Measurements from ENCODE around the gene TNFRSF8.
A peak's percentile ranks its signal among the peaks of the same experiment; 100 is the strongest.

The TNFRSF8 gene

DNA sequence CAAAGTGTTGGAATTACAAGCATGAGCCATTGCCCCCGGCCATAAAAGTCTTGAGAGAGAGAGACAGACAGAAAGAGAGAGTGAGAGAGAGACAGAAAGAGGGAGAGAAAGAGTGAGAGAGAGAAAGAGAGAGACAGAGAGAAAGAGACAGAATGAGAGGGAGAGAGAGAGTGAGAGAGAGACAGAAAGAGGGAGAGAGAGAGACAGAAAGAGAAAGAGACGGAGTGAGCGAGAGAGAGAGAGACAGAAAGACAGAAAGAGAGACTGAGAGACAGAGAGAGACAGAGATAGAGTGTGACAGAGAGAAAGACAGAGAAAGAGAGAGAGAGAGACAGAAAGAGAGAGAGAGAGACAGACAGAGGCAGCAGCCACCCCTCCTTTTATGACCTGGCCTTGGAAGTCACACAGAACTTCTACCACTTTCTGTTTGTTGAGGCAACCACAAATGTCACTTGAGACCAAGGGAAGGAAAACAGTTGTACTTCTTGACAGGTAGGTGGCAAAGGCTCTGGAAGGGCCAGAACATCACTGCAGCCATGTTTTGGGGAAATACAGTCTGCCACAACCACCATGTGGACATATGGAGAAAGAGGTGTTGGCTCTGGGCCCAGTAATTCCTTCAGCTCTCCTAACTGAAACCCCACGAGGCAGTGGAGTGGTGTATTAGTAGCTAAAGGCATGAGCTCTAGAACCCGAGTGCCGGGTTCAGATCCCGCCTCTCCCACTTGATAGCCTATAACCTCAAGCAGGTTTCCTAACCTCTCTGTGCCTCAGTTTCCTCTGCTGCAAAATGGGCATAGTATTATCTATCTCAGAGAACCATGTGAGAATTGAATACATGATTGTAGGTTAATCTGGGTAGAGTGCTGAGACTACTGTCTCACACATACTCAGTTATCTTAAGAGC is 50.6 kb downstream of the TNFRSF8 start:
- no peak overlapping the region for H3K27ac Mint-ChIP-seq
- peaks cover 3% of the 10 kb centered on the region for H3K4me1 Mint-ChIP-seq
- H3K4me3 Mint-ChIP-seq, result no peak overlapping the region
- no peaks in the 10 kb centered on the region for H3K36me3 Mint-ChIP-seq
- H3K9me3 Mint-ChIP-seq, result no peaks in the 10 kb centered on the region
- no peaks in the 10 kb centered on the region for H3K27me3 Mint-ChIP-seq
- ATAC-seq (ENCODE audit: low read depth) (no peak), DNase-seq (ENCODE audit: low spot score in 2 of 2) (no peak)

- no peaks in the 10 kb centered on the region for H3K9me3 Mint-ChIP-seq
- no peak overlapping the region for H3K4me3 Mint-ChIP-seq
- H3K27ac Mint-ChIP-seq, result no peak overlapping the region
- no peaks in the 10 kb centered on the region for H3K36me3 Mint-ChIP-seq
- ATAC-seq (ENCODE audit: low read depth) (no peak), DNase-seq (ENCODE audit: low spot score in 2 of 2) (no peak)
- peaks cover 3% of the 10 kb centered on the region for H3K4me1 Mint-ChIP-seq
- no peaks in the 10 kb centered on the region for H3K27me3 Mint-ChIP-seq
Observed at GRCh38 chr1:12114340-12114683, 51.2 kb downstream of the TNFRSF8 start.

GRCh38 chr1:12114916-12115315 is 51.8 kb downstream of the TNFRSF8 start:
- no peaks in the 10 kb centered on the region for H3K9me3 Mint-ChIP-seq
- no peak for ATAC-seq (ENCODE audit: low read depth)
- H3K36me3 Mint-ChIP-seq, result no peaks in the 10 kb centered on the region
- no peak for DNase-seq (ENCODE audit: low spot score in 2 of 2)
- H3K27ac Mint-ChIP-seq, result no peak overlapping the region
- no peak overlapping the region for H3K4me3 Mint-ChIP-seq
- no peaks in the 10 kb centered on the region for H3K27me3 Mint-ChIP-seq
- H3K4me1 Mint-ChIP-seq, result peaks cover 3% of the 10 kb centered on the region

GRCh38 chr1:12121212-12122003 is 58.3 kb downstream of the TNFRSF8 start:
- Mint-ChIP-seq H3K4me1 (peaks cover 18% of the 10 kb centered on the region), H3K9me3 (peaks cover 1% of the 10 kb centered on the region), H3K27ac (no peak overlapping the region), H3K4me3 (no peak overlapping the region), H3K27me3 (no peaks in the 10 kb centered on the region), H3K36me3 (no peaks in the 10 kb centered on the region)
- ATAC-seq (ENCODE audit: low read depth) (no peak), DNase-seq (ENCODE audit: low spot score in 2 of 2) (no peak)

DNA sequence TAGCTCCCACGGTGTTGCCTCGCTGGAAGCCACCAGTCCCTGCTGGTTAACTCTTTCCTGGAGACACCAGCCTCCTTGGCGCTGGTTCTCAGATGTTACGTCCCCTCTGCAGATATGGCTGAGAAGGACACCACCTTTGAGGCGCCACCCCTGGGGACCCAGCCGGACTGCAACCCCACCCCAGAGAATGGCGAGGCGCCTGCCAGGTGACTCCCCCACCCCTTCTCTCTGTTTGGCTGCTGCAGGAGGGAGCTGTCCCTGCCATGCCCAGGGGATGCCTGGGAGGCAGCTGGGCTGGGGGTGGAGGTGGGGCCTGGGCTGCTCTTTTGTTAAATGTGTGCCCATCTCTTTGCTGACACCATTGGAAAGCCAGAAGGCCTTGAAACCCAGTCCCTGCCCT is 60.1 kb downstream of the TNFRSF8 start:
- no peaks in the 10 kb centered on the region for H3K36me3 Mint-ChIP-seq
- H3K4me3 Mint-ChIP-seq, result no peak overlapping the region
- DNase-seq (ENCODE audit: low spot score in 2 of 2), result no peak
- no peak for ATAC-seq (ENCODE audit: low read depth)
- no peaks in the 10 kb centered on the region for H3K27me3 Mint-ChIP-seq
- H3K4me1 Mint-ChIP-seq, result peaks cover 20% of the 10 kb centered on the region
- H3K9me3 Mint-ChIP-seq, result peaks cover 1% of the 10 kb centered on the region
- no peak overlapping the region for H3K27ac Mint-ChIP-seq

GRCh38 chr1:12124693-12125421 is 61.8 kb downstream of the TNFRSF8 start:
- no peaks in the 10 kb centered on the region for H3K27me3 Mint-ChIP-seq
- peak overlapping the region; percentile 8 for H3K27ac Mint-ChIP-seq
- ATAC-seq (ENCODE audit: low read depth) (peak; percentile 72), DNase-seq (ENCODE audit: low spot score in 2 of 2) (peak; percentile 84 to 89)
- no peaks in the 10 kb centered on the region for H3K36me3 Mint-ChIP-seq
- H3K4me3 Mint-ChIP-seq, result peak overlapping the region; percentile 37
- peaks cover 20% of the 10 kb centered on the region for H3K4me1 Mint-ChIP-seq
- peaks cover 1% of the 10 kb centered on the region for H3K9me3 Mint-ChIP-seq

GRCh38 chr1:12125422-12126355 is 62.6 kb downstream of the TNFRSF8 start:
- no peak overlapping the region for H3K4me3 Mint-ChIP-seq
- no peaks in the 10 kb centered on the region for H3K27me3 Mint-ChIP-seq
- ATAC-seq (ENCODE audit: low read depth) (peak; percentile 10), DNase-seq (ENCODE audit: low spot score in 2 of 2) (no peak)
- no peaks in the 10 kb centered on the region for H3K36me3 Mint-ChIP-seq
- H3K27ac Mint-ChIP-seq, result peak overlapping the region; percentile 8
- H3K4me1 Mint-ChIP-seq, result peaks cover 23% of the 10 kb centered on the region
- H3K9me3 Mint-ChIP-seq, result no peaks in the 10 kb centered on the region

DNA sequence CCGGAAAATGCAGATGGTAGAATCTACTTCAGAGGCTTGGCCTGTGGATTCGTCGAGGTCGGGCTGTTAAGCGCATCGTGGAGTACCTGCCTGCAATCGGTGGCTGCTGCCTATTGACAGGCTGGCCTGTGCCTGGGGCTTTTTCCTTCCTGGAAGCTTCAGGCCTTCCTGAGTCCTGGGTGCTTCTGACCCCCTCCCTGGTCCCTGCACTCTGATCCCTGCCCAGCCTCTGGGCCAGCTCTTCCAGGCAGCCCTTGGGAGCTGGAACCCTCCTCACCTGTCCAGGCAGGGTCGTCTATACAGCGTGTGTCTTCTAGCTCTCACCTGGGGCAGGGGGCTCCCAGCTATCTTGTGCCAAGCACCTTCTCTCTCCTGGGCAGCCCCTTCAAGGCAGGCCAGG is 63.7 kb downstream of the TNFRSF8 start:
- ATAC-seq (ENCODE audit: low read depth), result no peak
- DNase-seq (ENCODE audit: low spot score in 2 of 2), result no peak
- no peaks in the 10 kb centered on the region for H3K36me3 Mint-ChIP-seq
- no peaks in the 10 kb centered on the region for H3K27me3 Mint-ChIP-seq
- H3K4me3 Mint-ChIP-seq, result no peak overlapping the region
- H3K9me3 Mint-ChIP-seq, result no peaks in the 10 kb centered on the region
- peaks cover 23% of the 10 kb centered on the region for H3K4me1 Mint-ChIP-seq
- no peak overlapping the region for H3K27ac Mint-ChIP-seq

- Mint-ChIP-seq H3K9me3 (no peaks in the 10 kb centered on the region), H3K27ac (no peak overlapping the region), H3K27me3 (no peaks in the 10 kb centered on the region), H3K4me1 (peaks cover 23% of the 10 kb centered on the region), H3K4me3 (no peak overlapping the region), H3K36me3 (no peaks in the 10 kb centered on the region)
- no peak for ATAC-seq (ENCODE audit: low read depth)
- DNase-seq (ENCODE audit: low spot score in 2 of 2), result no peak
Observed at GRCh38 chr1:12127206-12127810, 64.2 kb downstream of the TNFRSF8 start.

DNA sequence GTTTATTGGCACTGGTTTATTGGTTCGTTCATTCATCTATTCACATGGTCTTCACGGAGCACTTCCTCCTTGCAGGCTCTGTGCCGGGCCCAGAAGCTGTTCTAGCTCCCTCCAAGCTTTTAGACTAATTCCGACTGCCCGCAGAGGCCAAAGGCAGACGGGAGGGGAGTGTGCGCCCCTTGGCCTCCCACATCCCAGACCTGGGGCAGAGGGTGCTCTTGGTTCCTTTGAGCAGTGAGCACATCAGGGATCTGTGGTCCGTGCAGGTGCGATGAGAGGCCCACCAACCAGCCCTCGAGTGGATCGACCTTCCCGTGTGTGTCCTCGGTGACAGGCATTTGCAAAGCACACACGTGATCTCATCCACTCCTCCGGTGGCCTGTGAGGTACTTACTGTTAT is 65.0 kb downstream of the TNFRSF8 start:
- H3K9me3 Mint-ChIP-seq, result no peaks in the 10 kb centered on the region
- H3K4me3 Mint-ChIP-seq, result no peak overlapping the region
- no peak overlapping the region for H3K27ac Mint-ChIP-seq
- ATAC-seq (ENCODE audit: low read depth) (no peak), DNase-seq (ENCODE audit: low spot score in 2 of 2) (no peak)
- no peaks in the 10 kb centered on the region for H3K27me3 Mint-ChIP-seq
- no peaks in the 10 kb centered on the region for H3K36me3 Mint-ChIP-seq
- peaks cover 23% of the 10 kb centered on the region for H3K4me1 Mint-ChIP-seq

DNA sequence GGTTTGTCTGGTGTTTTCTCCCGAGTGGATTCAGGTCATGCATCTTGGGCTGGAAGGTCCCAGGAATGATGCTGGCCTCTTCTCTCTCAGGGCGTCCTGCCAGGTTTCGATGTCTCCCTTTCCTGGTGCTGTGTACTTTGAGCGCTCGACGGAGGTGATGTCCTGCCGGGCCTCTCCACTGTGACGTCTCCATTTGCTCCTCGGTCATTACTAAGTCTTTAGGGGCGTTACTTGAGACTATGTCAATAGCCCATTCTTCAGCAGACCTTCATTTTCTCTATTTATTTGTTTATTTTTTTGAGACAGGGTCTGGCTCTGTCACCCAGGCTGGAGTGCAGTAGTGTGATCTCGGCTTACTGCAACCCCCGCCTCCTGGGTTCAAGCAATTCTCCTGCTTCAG is 66.5 kb downstream of the TNFRSF8 start:
- ATAC-seq (ENCODE audit: low read depth) (no peak), DNase-seq (ENCODE audit: low spot score in 2 of 2) (no peak)
- H3K4me3 Mint-ChIP-seq, result no peak overlapping the region
- H3K27me3 Mint-ChIP-seq, result no peaks in the 10 kb centered on the region
- no peak overlapping the region for H3K27ac Mint-ChIP-seq
- H3K36me3 Mint-ChIP-seq, result no peaks in the 10 kb centered on the region
- peaks cover 28% of the 10 kb centered on the region for H3K4me1 Mint-ChIP-seq
- no peaks in the 10 kb centered on the region for H3K9me3 Mint-ChIP-seq

- Mint-ChIP-seq H3K27ac (no peak overlapping the region), H3K9me3 (no peaks in the 10 kb centered on the region), H3K27me3 (no peaks in the 10 kb centered on the region), H3K4me3 (no peak overlapping the region), H3K36me3 (no peaks in the 10 kb centered on the region), H3K4me1 (peaks cover 18% of the 10 kb centered on the region)
- ATAC-seq (ENCODE audit: low read depth) (no peak), DNase-seq (ENCODE audit: low spot score in 2 of 2) (no peak)
Observed at GRCh38 chr1:12130466-12131130, 67.5 kb downstream of the TNFRSF8 start.
